ENCODE data around the gene CADM1. TPM values are rescaled to one million over a fixed set of nuclear protein-coding genes. Genes with fewer than 3 reads are reported as not detected.

CADM1 gene
- total RNA-seq, 1 donor from 2014 or later = 41.7 TPM

DNA sequence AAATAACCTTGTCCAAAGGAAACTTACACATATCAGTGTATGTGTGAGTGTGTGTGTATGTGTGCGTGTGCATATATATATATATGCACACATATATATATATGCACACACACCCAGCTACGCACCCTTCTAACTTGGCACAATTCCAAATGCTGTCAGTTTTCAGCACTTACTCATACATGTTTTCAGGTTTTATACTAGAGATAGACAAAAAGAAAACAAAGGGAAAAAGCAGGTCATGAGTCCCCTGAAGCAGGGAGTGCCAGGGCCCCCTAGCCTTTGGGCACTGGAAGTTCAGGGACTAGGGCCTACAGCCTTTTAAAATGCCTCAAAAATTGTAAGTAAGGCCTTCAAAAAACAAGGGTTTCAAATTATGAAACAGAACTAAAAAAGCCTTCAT is 265.4 kb downstream of the CADM1 start:
- TF ChIP-seq CTCF (IDR thresholded peaks at IDR 0.05; ENCODE audit: insufficient read depth, low read length, poor library complexity, severe bottlenecking) = peak; percentile 30
- no peak for DNase-seq (ENCODE audit: low read depth)
- Histone ChIP-seq H3K36me3 (ENCODE audit: control insufficient read depth, insufficient read depth, low read length) (no peaks in the 10 kb centered on the region), H3K27me3 (ENCODE audit: control insufficient read depth, insufficient read depth, low read length) (no peaks in the 10 kb centered on the region), H3K4me3 (ENCODE audit: low read depth, low read length) (no peak overlapping the region)

DNA sequence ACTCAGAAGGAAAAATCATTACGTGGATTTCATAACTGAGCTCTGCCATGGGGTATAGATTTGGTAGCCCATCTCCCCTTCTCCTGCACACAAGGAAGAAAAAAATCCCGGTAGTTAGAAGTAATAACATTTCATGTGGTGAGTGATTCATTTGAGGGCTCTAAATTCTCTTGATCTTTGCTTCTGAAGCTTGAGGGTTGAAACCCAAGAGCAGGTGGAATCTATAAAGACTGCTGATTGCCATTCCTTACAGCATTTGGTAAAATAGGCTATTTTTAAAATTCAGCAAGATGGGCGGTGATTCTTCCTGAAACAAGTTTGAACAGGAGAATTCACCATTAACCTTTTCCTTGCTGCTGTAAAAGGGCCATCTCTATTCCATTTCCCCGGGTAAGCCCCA is 266.1 kb downstream of the CADM1 start:
- no peak for TF ChIP-seq CTCF (IDR thresholded peaks at IDR 0.05; ENCODE audit: insufficient read depth, low read length, poor library complexity, severe bottlenecking)
- DNase-seq (ENCODE audit: low read depth) = no peak
- no peaks in the 10 kb centered on the region for H3K36me3 ChIP-seq (ENCODE audit: control insufficient read depth, insufficient read depth, low read length)
- H3K27me3 ChIP-seq (ENCODE audit: control insufficient read depth, insufficient read depth, low read length) = no peaks in the 10 kb centered on the region
- H3K4me3 ChIP-seq (ENCODE audit: low read depth, low read length) = no peak overlapping the region

DNA sequence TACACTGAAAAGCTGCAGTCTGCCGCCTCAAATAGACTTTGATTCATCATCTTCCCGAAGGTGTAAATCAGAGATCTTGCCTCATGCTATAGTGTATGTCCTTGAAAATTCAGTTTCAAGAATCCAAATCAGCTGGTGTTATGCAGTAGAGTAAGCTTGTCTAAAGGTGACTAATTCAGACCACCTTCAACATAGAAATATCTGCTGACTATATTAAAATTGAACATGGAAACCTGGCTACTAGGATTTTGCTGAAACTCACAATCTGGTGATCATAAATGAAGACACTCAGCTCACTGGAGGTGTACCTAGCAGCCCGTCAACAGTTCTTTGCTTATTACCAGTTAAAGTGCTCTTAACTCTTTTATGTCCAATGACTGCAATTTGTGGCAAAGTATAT is 266.6 kb downstream of the CADM1 start:
- no peak for TF ChIP-seq CTCF (IDR thresholded peaks at IDR 0.05; ENCODE audit: insufficient read depth, low read length, poor library complexity, severe bottlenecking)
- H3K4me3 ChIP-seq (ENCODE audit: low read depth, low read length) = no peak overlapping the region
- no peaks in the 10 kb centered on the region for H3K36me3 ChIP-seq (ENCODE audit: control insufficient read depth, insufficient read depth, low read length)
- no peak for DNase-seq (ENCODE audit: low read depth)
- no peaks in the 10 kb centered on the region for H3K27me3 ChIP-seq (ENCODE audit: control insufficient read depth, insufficient read depth, low read length)

DNA sequence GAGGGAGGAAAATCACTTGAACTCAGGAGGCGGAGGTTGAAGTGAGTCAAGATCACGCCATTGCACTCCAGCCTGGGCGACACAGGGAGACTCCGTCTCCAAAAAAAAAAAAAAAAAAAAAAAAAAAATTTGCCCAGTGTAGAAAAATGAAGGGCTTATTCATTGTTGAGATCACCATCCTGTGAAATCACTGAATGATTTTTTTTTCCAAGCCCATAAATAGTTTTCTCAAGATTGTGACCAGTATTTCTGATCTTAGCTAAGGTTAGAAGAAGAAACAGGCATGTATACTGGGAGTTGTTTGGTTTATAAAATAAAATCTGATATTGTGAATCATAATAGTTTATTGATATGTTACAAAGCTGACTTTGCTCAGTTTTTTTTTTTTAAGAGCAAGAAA is 269.4 kb downstream of the CADM1 start:
- no peaks in the 10 kb centered on the region for H3K36me3 ChIP-seq (ENCODE audit: control insufficient read depth, insufficient read depth, low read length)
- DNase-seq (ENCODE audit: low read depth) = no peak
- H3K4me3 ChIP-seq (ENCODE audit: low read depth, low read length) = no peak overlapping the region
- no peaks in the 10 kb centered on the region for H3K27me3 ChIP-seq (ENCODE audit: control insufficient read depth, insufficient read depth, low read length)
- TF ChIP-seq CTCF (IDR thresholded peaks at IDR 0.05; ENCODE audit: insufficient read depth, low read length, poor library complexity, severe bottlenecking) = no peak

DNA sequence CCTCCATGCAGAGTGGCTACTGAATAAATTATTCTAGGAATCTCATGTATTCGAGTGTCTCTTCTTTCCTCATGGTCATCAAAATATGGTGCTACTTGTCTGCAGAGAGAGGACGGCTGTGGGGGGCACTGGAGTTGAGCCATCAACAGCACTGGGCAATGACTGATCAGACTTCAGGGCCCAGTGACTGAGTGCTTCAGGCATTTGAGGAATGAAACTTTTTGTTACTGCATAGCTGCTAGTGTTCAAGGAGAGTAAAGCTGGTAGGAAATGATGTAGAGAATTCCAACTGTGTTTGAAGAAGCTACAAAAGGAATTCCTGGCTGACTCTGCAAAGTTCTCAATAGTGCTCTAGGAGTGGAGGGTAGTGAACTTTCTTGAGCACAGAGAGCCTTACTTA is 277.7 kb downstream of the CADM1 start:
- peak; percentile 91 for DNase-seq (ENCODE audit: low read depth)
- Histone ChIP-seq H3K36me3 (ENCODE audit: control insufficient read depth, insufficient read depth, low read length) (peaks cover 1% of the 10 kb centered on the region), H3K4me3 (ENCODE audit: low read depth, low read length) (no peak overlapping the region), H3K27me3 (ENCODE audit: control insufficient read depth, insufficient read depth, low read length) (no peaks in the 10 kb centered on the region)
- no peak for TF ChIP-seq CTCF (IDR thresholded peaks at IDR 0.05; ENCODE audit: insufficient read depth, low read length, poor library complexity, severe bottlenecking)

DNA sequence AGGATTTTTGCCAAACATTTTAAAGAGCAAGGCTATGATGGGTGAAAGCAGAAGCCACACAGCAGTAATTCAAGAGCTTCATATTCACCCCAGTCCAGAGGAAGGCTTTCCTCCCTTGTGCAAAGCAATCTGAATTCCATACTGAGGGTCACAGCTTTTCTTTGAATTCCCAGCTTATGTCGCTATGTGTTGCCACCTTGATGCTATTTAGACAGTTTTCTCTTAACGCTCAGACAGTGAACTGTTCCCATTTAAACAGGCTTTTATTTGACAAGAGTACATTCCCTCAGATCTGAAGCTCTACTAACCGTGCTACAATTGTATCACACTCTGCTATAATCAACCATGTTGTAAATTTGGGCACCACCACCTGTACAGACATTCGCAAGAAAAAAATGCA is 279.7 kb downstream of the CADM1 start:
- H3K4me3 ChIP-seq (ENCODE audit: low read depth, low read length) = no peak overlapping the region
- H3K27me3 ChIP-seq (ENCODE audit: control insufficient read depth, insufficient read depth, low read length) = no peaks in the 10 kb centered on the region
- H3K36me3 ChIP-seq (ENCODE audit: control insufficient read depth, insufficient read depth, low read length) = peaks cover 1% of the 10 kb centered on the region
- DNase-seq (ENCODE audit: low read depth) = no peak
- TF ChIP-seq CTCF (IDR thresholded peaks at IDR 0.05; ENCODE audit: insufficient read depth, low read length, poor library complexity, severe bottlenecking) = no peak
